Measurements from ENCODE around the gene HOMER1.
"Not testable (repeated sequence)": the region's sequence is repeated elsewhere in the genome, so short reads cannot be mapped to it uniquely, and the experiment has no call there.

HOMER1 gene

GRCh38 chr5:79418276-79418675 lies 95.7 kb downstream of the HOMER1 start:
- Mint-ChIP-seq H3K4me1 (no peaks in the 10 kb centered on the region), H3K9me3 (no peaks in the 10 kb centered on the region), H3K4me3 (no peak overlapping the region), H3K27ac (ENCODE audit: low read depth) (no peak overlapping the region), H3K36me3 (ENCODE audit: insufficient read depth) (no peaks in the 10 kb centered on the region), H3K27me3 (no peaks in the 10 kb centered on the region)
- no peak for DNase-seq (ENCODE audit: low spot score in 2 of 2)
- ATAC-seq (replicated peaks; ENCODE audit: extremely low read depth, poor library complexity, severe bottlenecking) = no peak

GRCh38 chr5:79417495-79417894 lies 96.4 kb downstream of the HOMER1 start:
- no peak overlapping the region for H3K27ac Mint-ChIP-seq (ENCODE audit: low read depth)
- no peaks in the 10 kb centered on the region for H3K4me1 Mint-ChIP-seq
- DNase-seq (ENCODE audit: low spot score in 2 of 2) (no peak), ATAC-seq (replicated peaks; ENCODE audit: extremely low read depth, poor library complexity, severe bottlenecking) (no peak)
- H3K27me3 Mint-ChIP-seq = no peaks in the 10 kb centered on the region
- H3K4me3 Mint-ChIP-seq = no peak overlapping the region
- no peaks in the 10 kb centered on the region for H3K9me3 Mint-ChIP-seq
- no peaks in the 10 kb centered on the region for H3K36me3 Mint-ChIP-seq (ENCODE audit: insufficient read depth)

- no peaks in the 10 kb centered on the region for H3K9me3 Mint-ChIP-seq
- ATAC-seq (replicated peaks; ENCODE audit: extremely low read depth, poor library complexity, severe bottlenecking) (no peak), DNase-seq (ENCODE audit: low spot score in 2 of 2) (no peak)
- H3K4me3 Mint-ChIP-seq = no peak overlapping the region
- no peaks in the 10 kb centered on the region for H3K27me3 Mint-ChIP-seq
- no peaks in the 10 kb centered on the region for H3K36me3 Mint-ChIP-seq (ENCODE audit: insufficient read depth)
- H3K4me1 Mint-ChIP-seq = no peaks in the 10 kb centered on the region
- H3K27ac Mint-ChIP-seq (ENCODE audit: low read depth) = no peak overlapping the region
These were observed 97.4 kb downstream of the HOMER1 start for GRCh38 chr5:79416499-79416898.

- Mint-ChIP-seq H3K27ac (ENCODE audit: low read depth) (no peak overlapping the region), H3K9me3 (no peaks in the 10 kb centered on the region), H3K4me1 (no peaks in the 10 kb centered on the region), H3K4me3 (no peak overlapping the region), H3K27me3 (no peaks in the 10 kb centered on the region), H3K36me3 (ENCODE audit: insufficient read depth) (no peaks in the 10 kb centered on the region)
- DNase-seq (ENCODE audit: low spot score in 2 of 2) (no peak), ATAC-seq (replicated peaks; ENCODE audit: extremely low read depth, poor library complexity, severe bottlenecking) (no peak)
These were observed 100.8 kb downstream of the HOMER1 start for GRCh38 chr5:79413112-79413511.

- Mint-ChIP-seq H3K27ac (ENCODE audit: low read depth) (no peak overlapping the region), H3K9me3 (peaks cover 8% of the 10 kb centered on the region), H3K4me1 (no peaks in the 10 kb centered on the region), H3K27me3 (no peaks in the 10 kb centered on the region), H3K4me3 (no peak overlapping the region), H3K36me3 (ENCODE audit: insufficient read depth) (no peaks in the 10 kb centered on the region)
- DNase-seq (ENCODE audit: low spot score in 2 of 2) (no peak), ATAC-seq (replicated peaks; ENCODE audit: extremely low read depth, poor library complexity, severe bottlenecking) (no peak)
These were observed 105.9 kb downstream of the HOMER1 start for GRCh38 chr5:79408028-79408427.

- no peak overlapping the region for H3K4me3 Mint-ChIP-seq
- peaks cover 8% of the 10 kb centered on the region for H3K9me3 Mint-ChIP-seq
- no peaks in the 10 kb centered on the region for H3K36me3 Mint-ChIP-seq (ENCODE audit: insufficient read depth)
- no peaks in the 10 kb centered on the region for H3K4me1 Mint-ChIP-seq
- ATAC-seq (replicated peaks; ENCODE audit: extremely low read depth, poor library complexity, severe bottlenecking) (no peak), DNase-seq (ENCODE audit: low spot score in 2 of 2) (no peak)
- H3K27ac Mint-ChIP-seq (ENCODE audit: low read depth) = no peak overlapping the region
- H3K27me3 Mint-ChIP-seq = no peaks in the 10 kb centered on the region
These were observed 106.3 kb downstream of the HOMER1 start for GRCh38 chr5:79407591-79407990.

GRCh38 chr5:79401216-79401615 lies 112.7 kb downstream of the HOMER1 start:
- H3K27ac Mint-ChIP-seq (ENCODE audit: low read depth) = no peak overlapping the region
- no peak overlapping the region for H3K4me3 Mint-ChIP-seq
- no peaks in the 10 kb centered on the region for H3K9me3 Mint-ChIP-seq
- ATAC-seq (replicated peaks; ENCODE audit: extremely low read depth, poor library complexity, severe bottlenecking) (no peak), DNase-seq (ENCODE audit: low spot score in 2 of 2) (no peak)
- H3K4me1 Mint-ChIP-seq = no peaks in the 10 kb centered on the region
- no peaks in the 10 kb centered on the region for H3K27me3 Mint-ChIP-seq
- no peaks in the 10 kb centered on the region for H3K36me3 Mint-ChIP-seq (ENCODE audit: insufficient read depth)

GRCh38 chr5:79399046-79399445 lies 114.9 kb downstream of the HOMER1 start:
- Mint-ChIP-seq H3K4me3 (no peak overlapping the region), H3K27ac (ENCODE audit: low read depth) (no peak overlapping the region), H3K4me1 (no peaks in the 10 kb centered on the region), H3K9me3 (no peaks in the 10 kb centered on the region), H3K27me3 (no peaks in the 10 kb centered on the region), H3K36me3 (ENCODE audit: insufficient read depth) (no peaks in the 10 kb centered on the region)
- ATAC-seq (replicated peaks; ENCODE audit: extremely low read depth, poor library complexity, severe bottlenecking) (no peak), DNase-seq (ENCODE audit: low spot score in 2 of 2) (no peak)

- no peaks in the 10 kb centered on the region for H3K36me3 Mint-ChIP-seq (ENCODE audit: insufficient read depth)
- H3K4me1 Mint-ChIP-seq = no peaks in the 10 kb centered on the region
- H3K4me3 Mint-ChIP-seq = no peak overlapping the region
- no peaks in the 10 kb centered on the region for H3K9me3 Mint-ChIP-seq
- H3K27ac Mint-ChIP-seq (ENCODE audit: low read depth) = no peak overlapping the region
- no peaks in the 10 kb centered on the region for H3K27me3 Mint-ChIP-seq
- no peak for DNase-seq (ENCODE audit: low spot score in 2 of 2)
- no peak for ATAC-seq (replicated peaks; ENCODE audit: extremely low read depth, poor library complexity, severe bottlenecking)
These were observed 116.9 kb downstream of the HOMER1 start for GRCh38 chr5:79397080-79397479.

GRCh38 chr5:79396265-79396664 lies 117.7 kb downstream of the HOMER1 start:
- no peak overlapping the region for H3K4me3 Mint-ChIP-seq
- DNase-seq (ENCODE audit: low spot score in 2 of 2) (no peak), ATAC-seq (replicated peaks; ENCODE audit: extremely low read depth, poor library complexity, severe bottlenecking) (no peak)
- no peaks in the 10 kb centered on the region for H3K9me3 Mint-ChIP-seq
- H3K36me3 Mint-ChIP-seq (ENCODE audit: insufficient read depth) = no peaks in the 10 kb centered on the region
- no peaks in the 10 kb centered on the region for H3K27me3 Mint-ChIP-seq
- no peaks in the 10 kb centered on the region for H3K4me1 Mint-ChIP-seq
- no peak overlapping the region for H3K27ac Mint-ChIP-seq (ENCODE audit: low read depth)

- Mint-ChIP-seq H3K4me3 (no peak overlapping the region), H3K27me3 (no peaks in the 10 kb centered on the region), H3K27ac (ENCODE audit: low read depth) (no peak overlapping the region), H3K9me3 (no peaks in the 10 kb centered on the region), H3K4me1 (no peaks in the 10 kb centered on the region), H3K36me3 (ENCODE audit: insufficient read depth) (no peaks in the 10 kb centered on the region)
- ATAC-seq (replicated peaks; ENCODE audit: extremely low read depth, poor library complexity, severe bottlenecking) (no peak), DNase-seq (ENCODE audit: low spot score in 2 of 2) (no peak)
These were observed 118.6 kb downstream of the HOMER1 start for GRCh38 chr5:79395296-79395695.

GRCh38 chr5:79392776-79393175 lies 121.2 kb downstream of the HOMER1 start:
- H3K27ac Mint-ChIP-seq (ENCODE audit: low read depth) = no peak overlapping the region

GRCh38 chr5:79386679-79387078 lies 127.3 kb downstream of the HOMER1 start:
- no peak overlapping the region for H3K4me3 Mint-ChIP-seq
- H3K36me3 Mint-ChIP-seq (ENCODE audit: insufficient read depth) = no peaks in the 10 kb centered on the region
- no peaks in the 10 kb centered on the region for H3K4me1 Mint-ChIP-seq
- no peak for DNase-seq (ENCODE audit: low spot score in 2 of 2)
- ATAC-seq (replicated peaks; ENCODE audit: extremely low read depth, poor library complexity, severe bottlenecking) = no peak
- peaks cover 8% of the 10 kb centered on the region for H3K9me3 Mint-ChIP-seq
- no peaks in the 10 kb centered on the region for H3K27me3 Mint-ChIP-seq
- H3K27ac Mint-ChIP-seq (ENCODE audit: low read depth) = no peak overlapping the region

More at GRCh38 chr5:79392776-79393175, 121.2 kb downstream of the HOMER1 start:
- Mint-ChIP-seq H3K4me3 (no peak overlapping the region), H3K27me3 (no peaks in the 10 kb centered on the region), H3K4me1 (no peaks in the 10 kb centered on the region), H3K36me3 (ENCODE audit: insufficient read depth) (no peaks in the 10 kb centered on the region), H3K9me3 (no peaks in the 10 kb centered on the region)
- DNase-seq (ENCODE audit: low spot score in 2 of 2) (no peak), ATAC-seq (replicated peaks; ENCODE audit: extremely low read depth, poor library complexity, severe bottlenecking) (no peak)

GRCh38 chr5:79385126-79385525 lies 128.8 kb downstream of the HOMER1 start:
- H3K27me3 Mint-ChIP-seq; H3K4me3 Mint-ChIP-seq; DNase-seq (ENCODE audit: low spot score in 2 of 2); H3K4me1 Mint-ChIP-seq; ATAC-seq (replicated peaks; ENCODE audit: extremely low read depth, poor library complexity, severe bottlenecking); H3K9me3 Mint-ChIP-seq; H3K36me3 Mint-ChIP-seq (ENCODE audit: insufficient read depth); H3K27ac Mint-ChIP-seq (ENCODE audit: low read depth): not testable (repeated sequence)

Measured in central memory CD8-positive, alpha-beta T cell (primary cell).